GM19395 (cell line): ENCODE data around the gene AVP.
"Not testable (repeated sequence)": the region's sequence is repeated elsewhere in the genome, so short reads cannot be mapped to it uniquely, and the experiment has no call there.

Experiments
- ATAC-seq: cut with Tn5 transposase; IDR thresholded peaks from one replicate; pipeline ENCODE4 v1.9.1; 2021; ENCODE audit warnings: mild to moderate bottlenecking, moderate library complexity; ENCODE audit not compliant: unreplicated experiment

Gene AVP, protein sequence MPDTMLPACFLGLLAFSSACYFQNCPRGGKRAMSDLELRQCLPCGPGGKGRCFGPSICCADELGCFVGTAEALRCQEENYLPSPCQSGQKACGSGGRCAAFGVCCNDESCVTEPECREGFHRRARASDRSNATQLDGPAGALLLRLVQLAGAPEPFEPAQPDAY

DNA sequence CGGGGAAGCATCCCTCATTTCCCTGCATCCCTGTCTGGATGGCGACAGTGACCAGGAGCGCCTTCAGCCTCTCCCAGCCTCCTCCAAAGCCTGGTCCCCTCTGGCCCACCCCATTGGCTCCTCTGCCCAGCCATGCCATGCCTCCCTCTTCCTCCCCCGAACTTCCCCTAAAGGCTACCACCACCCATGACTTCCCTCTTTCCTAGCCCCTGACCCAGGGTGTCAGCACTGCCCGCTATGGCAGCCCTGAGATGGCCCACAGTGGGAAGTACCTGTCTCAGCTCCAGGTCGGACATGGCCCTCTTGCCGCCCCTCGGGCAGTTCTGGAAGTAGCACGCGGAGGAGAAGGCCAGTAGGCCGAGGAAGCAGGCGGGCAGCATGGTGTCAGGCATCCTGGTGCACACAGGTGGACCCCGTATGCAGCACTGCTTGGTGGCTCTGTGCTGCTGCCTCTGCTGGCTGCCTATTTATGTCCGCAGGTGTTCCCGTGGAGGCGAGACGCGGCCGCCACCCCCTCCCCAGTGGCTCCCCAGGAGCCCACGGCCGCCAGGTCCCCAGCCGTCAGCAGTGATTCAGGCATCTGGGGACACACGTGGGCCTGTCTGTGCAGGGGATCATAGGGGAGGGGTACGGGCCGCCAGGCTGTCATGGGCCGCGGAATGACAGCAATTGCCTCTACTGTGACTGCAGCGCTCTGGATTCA, at the start of gene AVP:
Gene AVP, minus strand, starts transcription at position 442 of the 703 bp plus-strand sequence. Its CDS starts 50 bp downstream, at position 392.
- ATAC-seq: no peak

DNA sequence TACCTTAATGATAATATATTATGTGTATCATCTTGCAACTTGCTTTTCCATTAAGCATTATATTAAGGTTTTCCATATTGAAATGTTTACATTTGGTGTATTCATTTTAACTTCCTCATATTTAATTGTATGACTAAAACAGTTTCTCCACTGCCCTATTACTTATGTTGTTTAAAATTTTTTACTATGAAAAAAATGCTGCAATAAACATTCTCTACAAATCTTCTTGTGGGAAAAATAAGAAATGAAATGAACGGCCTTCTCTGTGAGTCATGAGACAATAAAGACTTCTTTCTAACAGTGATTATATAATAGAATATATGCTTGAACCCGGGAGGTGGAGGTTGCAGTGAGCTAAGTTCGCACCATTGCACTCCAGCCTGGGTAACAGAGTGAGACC, 49.6 kb upstream of the AVP start:
- no peak for ATAC-seq

DNA sequence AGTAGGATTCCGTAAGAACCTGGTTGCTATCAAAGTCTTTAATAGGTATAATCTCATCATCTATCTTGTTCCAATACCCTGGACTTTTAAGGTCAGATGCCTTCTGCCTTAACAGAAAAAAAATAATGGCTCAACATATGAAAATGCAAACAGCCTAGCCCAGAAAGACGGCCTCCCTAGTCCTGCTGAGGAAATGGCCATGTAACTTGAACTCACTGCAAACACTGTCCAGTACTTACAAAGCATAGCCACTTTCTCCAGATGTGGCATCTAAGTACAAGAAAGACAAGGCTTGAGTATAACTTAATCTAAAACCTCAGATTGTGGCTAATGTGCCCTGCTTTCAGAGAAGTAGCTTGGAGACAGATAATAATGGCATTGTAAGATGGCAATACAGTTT, 48.6 kb upstream of the AVP start:
- ATAC-seq: no peak

DNA sequence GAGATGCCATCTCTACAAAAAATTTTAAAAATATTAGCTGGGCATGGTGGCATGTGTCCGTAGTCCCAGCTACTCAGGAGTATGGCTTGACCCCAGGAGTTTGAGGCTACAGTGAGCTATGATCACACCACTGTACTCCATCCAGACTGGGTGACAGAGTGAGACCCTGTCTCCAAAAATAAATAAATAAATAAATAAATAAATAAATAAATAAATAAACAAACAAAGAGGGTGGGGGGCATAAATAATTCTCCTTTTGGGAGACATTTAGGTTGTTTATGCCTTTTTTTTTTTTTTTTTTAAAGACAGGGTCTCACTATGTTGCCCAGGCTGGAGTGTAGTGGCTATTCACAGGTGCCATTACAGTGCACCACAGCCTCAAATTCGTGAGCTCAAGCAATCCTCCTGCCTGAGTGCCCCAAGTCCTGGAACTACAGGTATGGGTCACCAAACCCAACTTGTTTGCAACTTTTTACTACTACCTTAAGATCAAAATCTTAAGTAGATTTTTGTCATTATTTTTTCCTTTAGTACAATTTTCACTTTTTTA, 45.6 kb upstream of the AVP start:
- ATAC-seq: no peak

DNA sequence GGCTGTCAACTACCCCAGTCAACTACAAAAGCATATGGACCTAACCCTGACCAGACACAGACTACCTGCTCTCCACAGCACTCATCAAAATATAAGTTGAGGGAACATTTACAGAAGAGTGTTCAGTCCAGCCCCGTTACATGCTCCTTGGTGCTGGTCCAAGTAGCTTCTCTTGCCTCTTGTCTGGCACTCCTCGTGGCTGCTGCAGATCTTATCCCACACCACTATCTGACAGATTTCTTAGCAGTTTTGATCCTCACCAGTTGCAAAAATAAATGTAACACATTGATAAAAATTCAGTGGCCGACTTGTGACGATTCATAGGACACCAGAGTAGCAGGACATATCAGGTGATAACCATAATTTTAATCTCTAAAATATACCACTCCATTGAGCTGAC, 44.6 kb upstream of the AVP start:
- no peak for ATAC-seq

DNA sequence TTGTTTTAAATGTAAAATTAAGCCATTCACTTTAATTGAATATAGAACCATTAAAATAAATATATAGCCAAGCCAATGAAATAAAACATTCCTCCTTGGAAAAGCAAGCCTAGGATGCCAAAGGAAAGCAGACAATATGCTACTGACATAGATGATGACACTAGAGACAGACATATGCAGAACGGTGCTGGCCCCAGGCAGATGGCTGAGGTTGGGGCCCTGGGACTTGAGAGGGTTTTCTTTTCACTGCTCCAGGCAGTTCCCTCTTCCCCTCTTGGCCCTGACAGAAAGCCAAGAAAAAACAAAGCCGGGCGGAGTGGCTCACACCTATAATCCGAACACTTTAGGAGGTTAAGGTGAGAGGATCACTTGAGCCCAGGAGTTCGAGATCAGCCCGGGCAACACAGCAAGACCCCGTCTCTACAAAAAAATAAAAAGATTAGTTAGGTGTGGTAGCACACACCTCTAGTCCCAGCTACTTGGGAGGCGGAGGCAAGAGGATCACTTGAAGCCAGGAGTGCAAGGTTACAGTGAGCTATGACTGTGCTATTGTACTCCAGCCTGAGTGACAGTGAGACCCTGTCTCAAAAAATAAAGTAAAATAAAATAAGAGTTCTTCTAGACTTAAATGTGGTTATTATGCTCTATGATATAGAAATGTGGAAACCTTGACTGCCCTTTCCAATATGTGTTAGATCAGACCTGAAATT, 43.9 kb upstream of the AVP start:
- no peak for ATAC-seq

DNA sequence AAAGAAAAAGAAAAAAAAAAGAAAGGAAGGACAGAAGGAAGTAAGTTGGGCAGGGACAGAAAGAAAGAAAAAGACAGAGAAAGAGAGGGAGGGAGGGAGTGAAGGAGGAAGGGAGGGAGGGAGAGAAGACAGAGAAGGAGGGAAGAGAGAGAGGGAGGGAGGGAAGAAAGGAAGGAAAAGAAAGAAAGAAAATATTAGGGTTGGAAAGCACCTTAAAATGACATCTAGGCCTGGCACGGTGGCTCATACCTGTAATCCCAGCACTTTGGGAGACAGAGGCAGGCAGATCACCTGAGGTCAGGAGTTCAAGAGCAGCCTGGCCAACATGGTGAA, 42.0 kb upstream of the AVP start:
- no peak for ATAC-seq

DNA sequence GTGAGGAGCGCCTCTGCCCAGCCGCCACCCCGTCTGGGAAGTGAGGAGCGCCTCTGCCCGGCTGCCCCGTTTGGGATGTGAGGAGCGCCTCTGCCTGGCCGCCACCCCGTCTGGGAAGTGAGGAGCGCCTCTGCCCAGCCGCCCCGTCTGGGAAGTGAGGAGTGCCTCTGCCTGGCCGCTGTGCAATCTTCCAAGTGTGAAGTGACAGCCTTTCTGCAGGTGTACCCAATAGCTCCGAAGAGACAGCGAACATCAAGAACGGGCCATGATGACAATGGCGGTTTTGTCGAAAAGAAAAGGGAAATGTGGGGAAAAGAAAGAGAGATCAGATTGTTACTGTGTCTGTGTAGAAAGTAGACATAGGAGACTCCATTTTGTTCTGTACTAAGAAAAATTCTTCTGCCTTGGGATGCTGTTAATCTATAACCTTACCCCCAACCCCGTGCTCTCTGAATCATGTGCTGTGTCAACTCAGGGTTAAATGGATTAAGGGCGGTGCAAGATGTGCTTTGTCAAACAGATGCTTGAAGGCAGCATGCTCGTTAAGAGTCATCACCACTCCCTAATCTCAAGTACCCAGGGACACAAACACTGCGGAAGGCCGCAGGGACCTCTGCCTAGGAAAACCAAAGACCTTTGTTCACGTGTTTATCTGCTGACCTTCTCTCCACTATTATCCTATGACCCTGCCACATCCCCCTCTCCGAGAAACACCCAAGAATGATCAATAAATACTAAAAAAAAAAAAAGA, 41.4 kb upstream of the AVP start:
- ATAC-seq: not testable (repeated sequence)

DNA sequence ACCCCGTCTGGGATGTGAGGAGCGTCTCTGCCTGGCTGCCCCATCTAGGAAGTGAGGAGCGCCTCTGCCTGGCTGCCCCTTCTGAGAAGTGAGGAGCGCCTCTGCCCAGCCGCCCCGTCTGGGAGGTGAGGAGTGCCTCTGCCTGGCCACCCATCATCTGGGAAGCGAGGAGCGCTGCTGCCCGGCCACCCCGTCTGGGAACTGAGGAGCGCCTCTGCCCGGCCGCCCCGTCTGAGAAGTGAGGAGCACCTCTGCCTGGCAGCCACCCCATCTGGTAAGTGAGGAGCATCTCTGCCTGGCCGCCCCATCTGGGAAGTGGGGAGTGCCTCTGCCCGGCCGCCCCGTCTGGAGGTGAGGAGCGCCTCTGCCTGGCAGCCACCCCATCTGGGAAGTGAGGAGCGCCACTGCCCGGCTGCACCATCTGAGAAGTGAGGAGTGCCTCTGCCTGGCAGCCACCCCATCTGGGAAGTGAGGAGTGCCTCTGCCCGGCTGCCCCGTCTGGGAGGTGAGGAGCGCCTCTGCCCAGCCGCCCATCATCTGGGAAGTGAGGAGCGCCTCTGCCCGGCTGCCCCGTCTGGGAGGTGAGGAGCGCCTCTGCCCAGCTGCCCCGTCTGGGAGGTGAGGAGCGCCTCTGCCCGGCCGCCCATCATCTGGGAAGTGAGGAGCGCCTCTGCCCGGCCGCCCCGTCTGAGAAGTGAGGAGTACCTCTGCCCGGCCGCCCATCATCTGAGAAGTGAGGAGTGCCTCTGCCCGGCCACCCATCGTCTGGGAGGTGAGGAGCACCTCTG, 40.4 kb upstream of the AVP start:
- ATAC-seq: not testable (repeated sequence)

DNA sequence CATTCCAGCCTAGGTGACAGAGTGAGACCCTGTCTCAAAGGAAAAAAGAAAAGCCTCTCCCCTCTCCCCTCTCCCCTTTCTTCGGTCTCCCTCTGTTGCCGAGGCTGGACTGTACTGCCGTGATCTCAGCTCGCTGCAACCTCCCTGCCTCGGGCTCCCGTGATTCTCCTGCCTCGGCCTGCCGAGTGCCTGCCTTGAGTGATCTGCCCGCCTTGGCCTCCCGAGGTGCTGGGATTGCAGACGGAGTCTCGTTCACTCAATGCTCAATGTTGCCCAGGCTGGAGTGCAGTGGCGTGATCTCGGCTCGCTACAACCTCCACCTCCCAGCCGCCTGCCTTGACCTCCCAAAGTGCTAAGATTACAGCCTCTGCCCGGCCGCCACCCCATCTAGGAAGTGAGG, 39.6 kb upstream of the AVP start:
- not testable (repeated sequence) for ATAC-seq

DNA sequence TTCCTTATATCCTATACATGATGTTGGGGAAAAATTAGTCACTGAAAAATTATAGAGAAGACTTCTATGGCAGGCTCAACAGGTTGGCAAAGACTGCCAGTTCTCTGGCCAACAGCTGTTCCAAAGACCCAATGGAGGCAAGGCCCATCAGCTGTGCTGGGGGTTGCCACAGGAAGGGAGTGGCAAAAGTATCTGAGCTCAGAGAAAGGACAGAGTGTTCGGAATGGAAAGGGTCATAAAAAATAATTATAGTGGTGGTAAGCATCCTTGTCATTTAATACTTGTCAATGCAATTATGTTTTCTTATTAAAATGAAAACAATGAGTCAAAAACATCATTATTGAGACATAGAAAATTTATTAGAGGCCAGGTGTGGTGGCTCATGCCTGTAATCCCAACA, 39.0 kb upstream of the AVP start:
- ATAC-seq: no peak

DNA sequence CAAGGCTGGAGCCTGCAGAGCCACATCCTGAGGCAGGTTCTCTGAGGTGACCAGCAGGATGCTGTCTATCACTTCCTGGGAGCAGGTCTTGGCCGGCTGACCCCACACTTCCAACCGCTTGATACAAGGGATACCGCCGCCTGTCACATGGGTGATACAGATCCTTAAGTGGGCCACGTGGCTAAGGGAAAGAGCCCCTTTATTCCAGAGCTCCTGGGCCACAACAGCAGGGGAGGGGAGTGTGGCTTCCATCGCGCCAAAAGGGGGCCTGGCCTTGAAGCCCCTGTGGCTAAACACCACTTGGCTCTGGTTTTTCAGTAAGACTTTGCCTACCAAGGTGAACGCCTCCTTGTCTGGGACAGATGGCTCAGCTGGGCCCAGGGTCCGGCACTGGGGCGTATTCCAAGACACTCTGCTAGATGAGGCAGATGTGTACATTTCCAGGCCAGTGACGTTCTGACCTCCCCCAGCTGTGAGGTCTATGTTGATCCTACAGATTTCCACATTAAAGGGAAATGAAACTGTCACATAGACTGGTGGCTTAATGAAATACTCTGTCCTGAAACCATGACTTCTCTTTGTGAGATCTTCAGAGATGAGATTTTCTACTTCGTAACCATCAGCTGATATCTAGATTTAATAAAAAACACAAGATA, 37.6 kb upstream of the AVP start:
- no peak for ATAC-seq

DNA sequence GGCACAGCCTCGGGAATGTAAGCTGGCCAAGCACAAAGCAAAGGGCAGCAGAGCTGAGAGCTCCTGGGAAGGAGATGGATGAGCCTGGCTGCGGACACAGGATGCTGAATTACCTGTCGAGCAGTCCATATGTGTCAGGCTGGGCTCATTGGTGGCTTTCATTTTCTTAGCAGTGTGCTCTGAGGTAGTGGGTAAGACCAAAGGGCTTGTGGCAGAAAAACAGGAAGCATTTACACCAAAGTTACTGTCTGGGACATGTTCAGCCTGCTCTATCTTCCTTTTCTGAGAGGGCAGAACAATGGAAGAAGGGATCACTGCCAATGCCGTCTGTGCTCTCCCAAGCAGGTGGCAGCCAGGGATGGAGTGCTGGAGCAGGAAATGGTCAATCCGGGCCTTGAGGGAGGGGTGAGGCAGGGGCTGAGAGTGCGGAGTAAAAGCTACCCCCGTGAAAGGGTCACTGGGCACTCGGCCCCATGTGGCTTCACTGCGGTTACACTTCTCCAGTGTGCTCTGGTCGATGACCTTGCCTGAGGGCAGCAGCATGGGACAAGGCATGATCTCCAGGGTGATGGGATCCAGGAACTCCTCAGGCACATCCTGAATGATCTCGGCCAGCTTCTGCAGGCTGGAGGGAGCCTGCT, 36.9 kb upstream of the AVP start:
- no peak for ATAC-seq

DNA sequence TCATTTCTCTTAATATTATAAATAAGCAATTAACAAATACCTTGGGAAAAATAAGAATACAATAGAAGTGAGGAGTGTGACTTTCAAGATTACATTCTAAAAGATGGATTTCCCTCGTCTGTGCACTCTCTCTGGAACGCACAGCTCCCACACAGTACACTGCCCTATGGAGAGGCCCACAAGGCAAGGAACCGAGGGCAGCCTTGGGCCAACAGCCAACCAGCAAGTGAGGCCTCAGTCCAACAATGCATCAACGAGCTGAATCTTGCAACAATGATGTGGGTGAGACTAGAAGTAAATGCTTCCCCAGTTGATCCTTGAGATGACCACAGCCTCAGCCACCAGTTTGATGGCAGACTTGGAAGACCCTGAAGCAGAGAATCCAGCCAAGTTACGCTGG, 34.5 kb upstream of the AVP start:
- no peak for ATAC-seq

DNA sequence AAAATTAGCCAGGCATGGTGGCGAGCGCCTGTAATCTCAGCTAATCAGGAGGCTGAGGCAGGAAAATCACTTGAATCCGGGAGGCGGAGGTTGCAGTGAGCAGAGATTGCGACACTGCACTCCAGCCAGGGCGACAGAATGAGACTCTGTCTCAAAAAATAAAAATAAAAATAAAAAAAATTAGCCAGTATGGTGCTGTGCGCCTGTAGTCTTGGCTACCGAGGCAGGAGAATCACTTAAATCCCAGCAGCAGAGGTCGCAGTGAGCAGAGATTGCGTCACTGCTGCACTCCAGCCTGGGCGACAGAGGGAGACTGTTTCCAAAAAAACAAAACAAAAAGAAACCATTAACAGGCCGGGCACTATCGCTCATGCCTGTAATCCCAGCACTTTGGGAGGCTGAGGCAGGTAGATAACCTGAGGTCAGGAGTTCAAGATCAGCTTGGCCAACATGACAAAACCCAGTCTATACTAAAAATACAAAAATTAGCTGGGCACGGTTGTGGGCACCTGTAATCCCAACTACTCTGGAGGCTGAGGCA, 33.4 kb upstream of the AVP start:
- ATAC-seq: not testable (repeated sequence)

DNA sequence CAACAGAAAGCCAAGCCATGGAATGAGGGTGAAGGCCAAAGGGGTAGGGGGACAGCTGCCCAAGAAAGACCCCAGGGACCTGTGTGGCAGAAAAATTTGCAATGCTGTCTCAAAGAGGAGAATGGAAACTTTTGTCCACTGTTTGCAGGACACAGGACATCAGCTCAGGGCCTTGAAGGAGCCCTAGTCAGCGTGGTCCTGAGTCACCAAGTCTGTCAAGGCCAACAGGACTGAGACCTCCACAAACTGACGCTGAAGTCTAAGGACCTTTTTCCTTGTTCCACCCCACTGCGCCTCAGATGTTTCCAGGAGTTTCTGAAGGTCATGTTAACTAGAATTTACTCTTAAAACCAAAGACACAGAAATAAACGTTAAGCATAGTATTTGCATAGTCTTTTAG, 31.8 kb upstream of the AVP start:
- ATAC-seq: no peak

DNA sequence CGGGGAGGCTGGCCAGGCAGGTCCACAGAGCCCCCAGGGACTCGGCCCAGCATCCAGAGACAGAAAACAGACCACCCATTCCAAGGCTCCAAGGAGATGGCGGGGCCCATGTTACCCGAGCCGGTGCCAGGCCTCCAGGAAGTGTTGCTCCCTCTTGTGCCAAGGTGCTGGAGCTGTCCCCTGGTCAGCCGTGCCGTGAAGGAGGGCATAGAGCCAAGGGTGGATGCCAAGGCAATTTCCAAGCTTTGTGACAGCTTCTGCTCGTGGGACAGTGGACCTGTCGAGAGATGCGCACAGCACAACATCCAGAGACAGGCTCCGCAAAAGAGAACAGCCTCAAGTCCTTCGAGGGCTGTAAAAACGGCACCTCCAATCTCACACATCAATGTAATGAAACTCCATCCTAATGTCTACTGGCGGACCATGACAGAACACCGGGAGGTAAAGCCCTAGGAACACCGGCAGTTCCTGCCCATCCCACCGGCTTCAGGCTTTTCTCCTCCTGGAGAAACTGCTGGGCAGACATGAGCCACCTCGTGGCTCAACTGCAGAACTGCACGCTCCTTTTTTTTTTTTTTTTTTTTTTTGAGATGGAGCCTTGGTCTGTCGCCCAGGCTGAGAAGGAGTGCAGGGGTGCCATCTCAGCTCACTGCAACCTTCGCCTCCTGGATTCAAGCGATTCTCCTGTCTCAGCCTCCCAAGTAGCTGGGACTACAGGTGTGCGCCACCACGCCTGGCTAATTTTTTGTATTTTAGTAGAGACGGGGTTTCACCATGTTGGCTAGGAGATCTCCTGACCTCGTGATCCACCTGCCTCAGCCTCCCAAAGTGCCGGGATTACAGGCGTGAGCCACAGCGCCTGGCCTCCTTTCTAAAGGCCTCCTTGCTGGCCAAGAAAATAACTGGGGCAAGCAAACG, 30.9 kb upstream of the AVP start:
- no peak for ATAC-seq

DNA sequence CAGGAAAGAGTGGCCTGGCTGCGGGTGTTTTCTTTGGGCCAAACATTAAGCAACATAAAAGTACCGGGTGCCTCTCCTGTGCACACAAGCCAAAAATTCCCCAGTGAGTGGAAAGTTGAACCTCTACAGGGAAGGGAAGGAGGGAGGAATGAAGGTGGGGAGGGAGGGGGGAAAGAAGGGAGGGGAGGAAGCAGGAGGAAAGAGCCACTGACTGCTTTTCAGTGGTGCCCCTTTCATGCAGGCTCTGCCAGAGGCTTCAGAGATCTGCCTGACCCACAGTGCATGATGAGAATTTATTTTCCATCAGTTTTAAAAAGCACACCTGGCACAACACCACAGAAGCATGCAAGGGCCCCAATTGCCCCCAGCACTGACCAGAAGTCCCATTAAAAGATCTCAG, 27.5 kb upstream of the AVP start:
- ATAC-seq: no peak
